ENCODE data around the gene CDK3.

Gene CDK3

DNA sequence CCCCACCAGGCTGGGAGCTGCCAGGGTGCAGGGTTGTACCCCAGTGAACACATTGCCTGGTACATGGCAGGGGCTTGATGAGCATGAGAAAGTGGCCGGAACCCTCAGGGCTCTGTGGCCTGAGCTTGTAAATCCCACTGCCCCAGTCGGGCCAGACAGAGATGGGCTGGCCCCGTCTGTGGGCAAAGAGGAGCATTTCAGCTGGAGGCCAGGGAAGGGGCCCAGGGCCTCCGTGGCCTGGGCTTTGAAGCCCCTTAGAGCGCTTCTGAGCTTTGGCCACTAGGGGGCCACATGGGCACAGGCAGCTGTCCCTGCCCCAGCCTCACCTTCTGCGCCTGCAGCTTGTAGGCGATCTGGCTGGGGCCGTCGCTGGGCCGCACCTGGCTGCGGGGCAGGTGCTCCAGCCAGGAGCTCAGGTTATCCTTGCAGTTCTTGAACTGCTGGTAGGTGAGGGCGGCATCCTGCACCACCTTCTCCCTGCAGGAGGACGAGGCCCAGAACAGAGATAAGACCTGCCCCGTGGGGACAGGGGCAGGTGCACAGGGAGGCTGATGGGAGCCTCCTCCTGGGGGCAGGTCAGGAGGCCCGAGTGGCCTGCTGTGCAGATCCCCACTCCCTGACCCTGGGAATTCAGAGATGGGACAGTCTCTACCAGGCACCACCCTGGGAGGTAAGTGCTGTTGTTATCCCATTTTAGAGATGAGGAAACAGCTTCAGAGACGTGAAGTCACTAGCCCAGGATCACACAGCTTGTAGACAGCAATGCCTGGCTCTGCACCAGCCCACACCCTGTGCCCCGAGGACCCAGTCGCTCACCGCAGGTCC, 13.7 kb downstream of the CDK3 start:
- DNase-seq: peak in 32 of 51 donors; percentile 2 to 65 (median 26)

DNA sequence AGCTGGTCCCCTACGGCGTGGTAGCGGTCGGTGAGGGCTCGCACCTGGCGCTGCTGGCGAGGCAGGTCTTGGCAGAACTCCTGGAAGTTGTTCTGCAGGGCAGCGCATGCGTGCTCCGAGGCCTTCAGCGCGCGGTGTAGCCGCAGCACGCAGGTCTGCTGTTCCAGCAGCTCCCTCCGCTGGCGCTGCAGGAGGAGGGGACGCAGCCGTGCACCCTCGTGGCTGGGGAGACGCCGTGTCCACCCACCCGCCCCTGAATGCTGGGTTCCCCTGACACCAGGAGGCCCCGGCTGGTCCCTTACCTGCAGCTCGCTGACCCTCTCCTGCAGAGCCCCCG, 14.2 kb downstream of the CDK3 start:
- no peak for DNase-seq

GRCh38 chr17:76017481-76018339, 17.1 kb downstream of the CDK3 start:
- DNase-seq: no peak

- no peak for DNase-seq
Observed at GRCh38 chr17:76018340-76018680, 17.7 kb downstream of the CDK3 start.

DNA sequence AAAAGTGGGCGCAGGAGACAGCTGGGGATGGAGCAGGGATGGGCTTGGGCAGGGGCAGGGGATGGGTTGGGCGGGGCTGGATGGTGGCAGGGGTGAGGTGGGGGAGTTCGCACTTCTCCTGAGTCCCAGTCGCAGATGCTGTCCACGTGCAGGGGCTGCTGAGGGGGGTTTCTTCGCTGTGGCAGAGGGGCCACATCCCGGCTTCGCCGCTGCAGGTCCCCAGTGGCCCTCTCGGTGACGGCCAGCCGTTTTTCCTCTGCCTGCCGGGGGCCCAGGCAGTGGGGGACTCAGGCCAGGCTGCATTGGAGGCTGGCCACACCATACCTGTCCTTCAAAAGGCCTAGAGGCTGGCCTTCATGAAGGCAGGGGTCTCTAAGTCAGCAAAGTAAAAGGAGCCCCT, 18.1 kb downstream of the CDK3 start:
- no peak for DNase-seq

GRCh38 chr17:76019833-76020467, 19.3 kb downstream of the CDK3 start:
- no peak for DNase-seq

- no peak for DNase-seq
Observed at GRCh38 chr17:76022285-76022684, 21.6 kb downstream of the CDK3 start.

- no peak for DNase-seq
Observed at GRCh38 chr17:76022973-76023899, 22.6 kb downstream of the CDK3 start.

- no peak for DNase-seq
Observed at GRCh38 chr17:76023900-76024237, 23.2 kb downstream of the CDK3 start.

DNA sequence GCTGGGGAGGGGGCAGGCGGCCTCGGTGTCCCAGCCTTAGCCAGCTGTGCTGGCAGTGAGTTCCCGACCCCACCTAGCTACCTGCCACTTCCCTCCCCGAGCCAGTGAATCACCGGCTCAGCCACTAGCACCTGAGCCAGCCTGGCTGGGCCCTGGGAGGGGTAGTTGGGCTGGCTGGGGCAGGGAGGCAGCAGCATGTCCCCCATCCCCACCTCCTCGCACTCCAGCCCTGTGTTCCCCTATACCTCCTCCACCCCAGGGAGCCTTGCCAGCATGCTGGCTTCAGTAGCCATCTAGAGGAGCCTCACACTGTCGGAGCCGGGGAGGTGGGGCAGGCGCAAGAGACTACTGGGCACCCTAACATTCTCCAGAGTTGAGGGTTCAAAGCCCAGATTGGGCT, 23.7 kb downstream of the CDK3 start:
- no peak for DNase-seq

- DNase-seq: no peak
Observed at GRCh38 chr17:76025294-76025693, 24.6 kb downstream of the CDK3 start.

- no peak for DNase-seq
Observed at GRCh38 chr17:76026714-76027158, 26.1 kb downstream of the CDK3 start.

GRCh38 chr17:76027159-76027839, 26.6 kb downstream of the CDK3 start, which contains the start of gene EVPL:
EVPL (minus strand) TSS chr17:76027306; CDS start chr17:76027198, 108 bp downstream.
- no peak for DNase-seq

DNA sequence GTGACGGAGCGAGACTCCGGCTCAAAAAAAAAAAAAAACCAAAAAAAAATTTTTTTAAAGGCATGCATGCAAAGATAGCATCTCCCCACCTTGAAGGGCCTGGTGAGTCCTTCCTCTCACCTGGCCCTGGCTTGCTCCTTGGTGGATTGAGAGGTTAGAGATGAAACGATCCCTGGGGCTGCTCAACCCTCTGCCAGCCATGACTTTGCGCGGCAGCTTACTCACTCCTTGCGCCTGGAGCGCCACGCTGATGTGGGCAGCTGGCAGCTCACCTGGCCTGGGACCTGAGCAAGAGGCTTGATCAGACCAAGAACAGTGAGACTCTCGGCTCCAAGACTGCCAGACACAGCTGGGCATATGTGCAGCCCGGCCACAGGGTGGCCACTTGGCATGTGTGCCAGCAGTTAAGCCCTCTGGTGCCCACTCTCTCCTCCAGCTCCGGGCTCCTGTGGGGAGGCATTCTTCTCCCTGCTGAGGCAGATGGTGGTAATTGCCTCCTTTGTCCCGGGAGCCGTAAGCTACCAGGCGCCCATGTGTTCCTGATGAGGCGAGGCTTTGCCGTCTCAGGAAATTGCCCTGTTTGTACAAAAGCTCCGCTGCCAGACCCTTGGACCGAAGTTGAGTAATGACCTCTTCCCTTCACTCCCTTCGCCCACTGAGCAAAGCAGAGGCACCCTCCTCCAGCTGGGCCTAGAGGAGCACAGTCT, 31.6 kb downstream of the CDK3 start:
- peak in 1 of 51 donors; percentile 2 for DNase-seq

DNA sequence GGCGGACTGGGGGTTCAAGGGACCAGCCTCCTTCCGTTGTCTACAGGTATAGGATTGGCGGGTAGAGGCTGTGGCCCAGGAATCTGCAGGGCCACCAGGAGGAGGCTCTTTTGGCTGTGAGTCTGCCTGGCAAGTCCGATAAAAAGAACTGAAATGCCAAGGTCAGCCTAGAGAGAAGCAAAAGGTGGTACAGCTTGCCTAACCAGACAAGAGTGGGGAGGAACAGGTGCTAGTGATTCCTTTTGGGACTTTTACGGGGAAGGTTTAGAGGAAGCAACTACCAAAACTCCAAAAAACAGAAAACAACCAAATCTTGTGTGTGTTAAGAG, 32.1 kb downstream of the CDK3 start:
- no peak for DNase-seq

DNA sequence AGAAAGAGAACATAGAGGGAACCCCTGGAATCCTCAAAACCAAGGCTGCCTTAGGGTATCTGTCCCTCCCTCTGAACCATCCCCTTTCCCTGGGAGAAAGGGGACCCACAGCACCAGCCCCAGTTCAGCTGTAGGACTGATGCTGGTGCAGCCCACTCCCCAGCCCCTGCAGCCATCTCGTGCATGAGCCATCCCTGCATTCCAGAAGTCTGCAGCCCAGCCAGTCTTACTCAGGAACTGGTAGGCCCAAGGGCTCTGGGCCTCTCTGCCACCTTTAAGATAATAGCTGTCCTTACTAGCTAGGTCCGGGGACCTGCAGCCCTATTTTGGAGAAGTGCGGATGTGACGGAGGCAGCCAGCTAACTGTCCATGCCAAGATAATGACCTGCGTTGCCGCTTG, 32.5 kb downstream of the CDK3 start:
- no peak for DNase-seq

- DNase-seq: no peak
Observed at GRCh38 chr17:76034428-76035350, 34.0 kb downstream of the CDK3 start.

- peak in 1 of 51 donors; percentile 9 for DNase-seq
Observed at GRCh38 chr17:76036497-76037261, 36.0 kb downstream of the CDK3 start.
